Choroid plexus epithelial cell (primary cell): ENCODE data around the gene LYZL6.

Experiments
- DNase-seq: peaks from one replicate; pipeline ENCODE4 v3.0.0-alpha.2; 2010; ENCODE audit warnings: low read depth
- H3K4me3 ChIP-seq: 2 replicates; pipeline ENCODE4 v1.5.1; 2011; ENCODE audit warnings: low read depth, mild to moderate bottlenecking, control low read depth, low read length, moderate library complexity
- CTCF ChIP-seq: conservative IDR thresholded peaks from 2 replicates; pipeline ENCODE4 v1.5.1; 2011; ENCODE audit warnings: low read depth, mild to moderate bottlenecking, control low read depth, inconsistent platforms, low read length, moderate library complexity

The LYZL6 gene

DNA sequence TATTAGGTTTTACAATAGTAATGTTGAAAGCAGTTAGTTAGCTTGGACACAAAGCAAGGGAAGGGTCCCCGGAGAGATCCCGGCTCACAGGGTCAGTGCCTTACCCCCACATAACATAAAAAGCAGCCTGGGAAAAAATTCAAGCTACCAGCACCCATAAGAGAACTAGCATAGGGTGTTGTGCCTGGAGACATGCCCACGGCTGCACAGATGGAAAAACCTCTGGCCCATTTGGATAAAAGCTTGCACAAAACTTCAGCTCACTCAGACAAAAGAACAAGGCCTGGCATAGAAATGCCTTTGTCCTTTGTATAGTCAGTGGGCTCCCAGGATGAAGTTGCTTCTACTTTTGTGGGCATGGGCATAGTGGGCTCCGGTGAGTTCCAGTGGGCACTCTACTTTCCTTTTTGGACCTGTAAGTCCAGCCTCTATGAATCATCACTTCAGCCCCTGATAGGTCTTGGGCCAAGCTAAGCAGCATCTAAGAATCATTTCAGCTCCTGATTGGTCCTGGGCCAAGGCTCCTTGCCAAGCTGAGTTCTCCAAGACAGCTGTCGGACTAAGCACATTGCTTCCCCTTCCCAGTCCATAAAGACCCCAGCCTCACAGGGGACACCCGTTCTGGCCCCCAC, 11.6 kb downstream of the LYZL6 start:
- TF ChIP-seq CTCF, result no peak
- DNase-seq, result peak; percentile 85
- peak overlapping the region; percentile 21 for H3K4me3 ChIP-seq

- DNase-seq, result peak; percentile 64
- H3K4me3 ChIP-seq, result peak within 1 kb of the TSS; percentile 54
- no peak for TF ChIP-seq CTCF
These were observed 13.1 kb downstream of the LYZL6 start, which contains the start of gene RDM1 for GRCh38 chr17:35930211-35931065. Gene RDM1, minus strand, starts transcription at chr17:35930773. Its CDS starts 46 bp downstream, at chr17:35930727.

- TF ChIP-seq CTCF, result no peak
- H3K4me3 ChIP-seq, result no peak overlapping the region
- no peak for DNase-seq
These were observed 15.8 kb downstream of the LYZL6 start for GRCh38 chr17:35927714-35928113.

- no peak for TF ChIP-seq CTCF
- DNase-seq, result no peak
- no peak overlapping the region for H3K4me3 ChIP-seq
These were observed 19.9 kb downstream of the LYZL6 start for GRCh38 chr17:35923609-35924114.

- no peak for DNase-seq
- H3K4me3 ChIP-seq, result no peak overlapping the region
- TF ChIP-seq CTCF, result no peak
These were observed 23.3 kb downstream of the LYZL6 start for GRCh38 chr17:35920229-35920628.

- H3K4me3 ChIP-seq, result no peak overlapping the region
- no peak for DNase-seq
- no peak for TF ChIP-seq CTCF
These were observed 24.8 kb downstream of the LYZL6 start for GRCh38 chr17:35918665-35919064.
